Kasumi-1 (cell line): ENCODE measurements around the gene OR2F1.
A peak's percentile ranks its signal among the peaks of the same experiment; 100 is the strongest.

Experiments
- DNase-seq, 2 experiments: peaks; one replicate each; lab custom pipeline; 2025; lab: John Stamatoyannopoulos, UW

The OR2F1 gene

GRCh38 chr7:143954135-143954534 lies 509 bp upstream of the OR2F1 start:
- no peak for DNase-seq

GRCh38 chr7:143958781-143959180 lies 4.1 kb downstream of the OR2F1 start:
- no peak for DNase-seq

DNA sequence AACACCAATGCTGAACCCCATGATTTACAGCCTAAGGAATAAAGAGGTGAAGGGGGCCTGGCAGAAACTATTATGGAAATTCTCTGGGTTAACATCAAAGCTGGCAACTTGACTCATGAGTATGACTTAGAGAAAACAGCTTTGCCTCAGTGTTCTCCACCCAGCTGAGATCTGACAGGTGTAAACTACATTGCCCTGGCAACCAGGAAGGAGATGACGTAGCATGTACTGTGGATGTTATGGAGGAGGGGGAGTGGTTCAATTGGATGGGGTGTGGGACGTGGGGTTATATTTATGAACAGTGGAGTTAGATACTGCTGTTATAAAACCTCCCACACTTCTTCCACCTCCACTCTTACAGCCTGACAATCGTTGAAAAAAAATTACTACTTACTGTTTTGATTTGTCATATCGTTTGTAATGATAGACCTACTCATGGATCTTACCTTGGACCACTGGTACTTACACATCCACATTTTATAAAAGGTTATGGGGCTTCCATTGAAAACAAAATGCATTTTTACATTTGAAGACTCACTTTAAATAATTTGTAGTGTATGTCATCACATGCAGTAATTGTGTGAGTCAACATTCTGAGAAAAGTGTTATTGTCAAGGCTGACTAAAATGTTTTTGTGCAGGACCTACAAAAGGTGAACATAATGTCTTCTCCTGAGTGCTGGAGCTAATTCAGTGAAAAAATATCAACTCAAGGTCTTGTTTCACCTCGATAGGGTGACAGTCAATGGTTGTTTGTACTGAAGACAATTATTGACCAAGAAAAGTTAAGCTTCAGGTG lies 6.4 kb downstream of the OR2F1 start:
- no peak for DNase-seq

- DNase-seq, result no peak
Observed at GRCh38 chr7:143965280-143965679, 10.6 kb downstream of the OR2F1 start.

GRCh38 chr7:143967398-143967797 lies 12.8 kb downstream of the OR2F1 start:
- DNase-seq, result no peak

GRCh38 chr7:143973870-143974416 lies 19.3 kb downstream of the OR2F1 start:
- no peak for DNase-seq

DNA sequence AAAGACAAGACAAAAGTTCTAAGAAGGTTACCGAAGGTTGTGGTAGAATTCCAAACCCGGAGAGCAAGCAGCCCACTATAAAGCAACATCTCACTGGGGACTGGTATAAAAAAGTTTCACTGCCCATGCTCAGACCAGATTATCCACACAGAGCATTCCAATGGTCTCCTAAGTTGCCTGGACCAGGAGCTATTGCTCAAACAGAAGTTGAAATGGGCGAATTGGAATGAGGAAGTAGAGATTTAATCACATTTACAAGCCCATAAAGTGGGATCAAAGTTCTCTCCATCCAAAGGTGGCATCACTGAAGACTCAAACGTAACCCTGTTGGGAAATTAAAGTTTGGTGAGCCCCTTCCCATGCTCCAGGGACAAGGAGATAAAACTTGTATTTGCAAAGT lies 19.8 kb downstream of the OR2F1 start:
- no peak for DNase-seq

DNA sequence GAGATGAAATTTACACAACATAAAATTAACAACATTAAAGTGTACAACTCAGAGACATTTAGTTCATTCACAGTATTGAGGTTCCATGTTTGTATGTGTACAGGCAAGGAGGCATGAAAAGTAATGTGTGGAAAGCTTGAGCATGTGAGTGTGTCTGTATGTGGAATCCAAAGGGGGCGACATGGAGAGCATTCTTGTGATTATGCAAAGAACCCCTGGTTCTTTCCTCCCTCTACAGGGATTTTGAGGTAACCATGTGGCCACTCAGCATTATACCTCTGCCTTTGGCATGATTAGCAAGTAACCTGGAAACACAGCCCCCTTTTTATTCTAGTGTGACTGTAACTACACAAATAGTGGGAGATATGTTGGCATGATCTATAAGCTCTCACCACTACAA lies 21.0 kb downstream of the OR2F1 start:
- peak; percentile 2 to 19 for DNase-seq

DNA sequence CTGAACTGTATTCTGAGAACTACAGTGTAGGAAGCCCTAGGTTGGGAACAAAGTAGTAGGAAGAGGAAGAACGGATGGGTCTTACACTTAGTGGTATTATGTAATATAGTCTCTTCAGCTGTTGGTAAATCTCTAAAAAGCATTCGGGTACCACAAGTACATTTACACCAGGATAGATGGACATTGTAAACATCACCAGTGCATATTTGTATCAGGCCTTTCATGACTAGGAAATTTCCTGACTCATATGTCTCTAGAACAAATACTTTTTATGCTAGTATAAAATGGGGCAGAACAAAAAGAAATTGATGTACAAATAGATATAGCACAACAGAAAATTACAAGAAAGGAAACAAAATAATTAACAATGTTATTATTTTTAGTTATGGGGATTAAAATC lies 23.9 kb downstream of the OR2F1 start:
- no peak for DNase-seq

- DNase-seq, result no peak
Observed at GRCh38 chr7:143979359-143979758, 24.7 kb downstream of the OR2F1 start.

GRCh38 chr7:143979998-143980397 lies 25.4 kb downstream of the OR2F1 start:
- no peak for DNase-seq

DNA sequence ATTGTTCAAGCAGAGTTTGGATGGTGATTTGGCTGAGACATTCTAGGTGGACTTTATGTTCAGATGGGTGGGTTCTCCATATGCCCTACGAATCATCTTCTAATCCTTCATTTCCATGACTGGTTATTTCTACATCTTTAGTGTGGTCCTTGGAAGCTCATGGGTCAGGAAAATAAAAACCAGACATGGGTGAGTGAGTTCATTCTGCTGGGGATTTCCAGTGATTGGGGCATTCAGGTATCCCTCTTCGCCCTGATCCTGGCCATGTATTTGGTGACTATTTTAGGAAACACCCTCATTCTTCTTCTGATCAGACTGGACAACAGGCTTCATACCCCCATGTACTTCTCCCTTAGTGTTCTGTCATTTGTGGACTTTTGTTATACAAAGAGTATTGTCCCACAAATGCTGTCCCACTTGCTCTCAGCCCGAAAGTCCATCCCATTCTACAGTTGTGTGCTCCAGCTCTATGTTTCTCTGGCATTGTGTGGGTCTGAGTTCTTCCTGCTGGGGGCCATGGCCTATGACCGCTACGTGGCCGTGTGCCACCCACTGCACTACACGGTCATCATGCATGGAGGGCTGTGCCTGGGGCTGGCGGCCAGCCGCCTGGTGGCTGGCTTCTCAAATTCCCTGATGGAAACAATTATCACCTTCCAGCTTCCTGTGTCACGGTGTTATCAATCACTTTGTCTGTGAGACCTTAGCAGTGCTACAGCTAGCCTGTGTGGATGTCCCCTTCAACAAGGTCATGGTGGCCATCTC lies 26.3 kb downstream of the OR2F1 start:
- no peak for DNase-seq

DNA sequence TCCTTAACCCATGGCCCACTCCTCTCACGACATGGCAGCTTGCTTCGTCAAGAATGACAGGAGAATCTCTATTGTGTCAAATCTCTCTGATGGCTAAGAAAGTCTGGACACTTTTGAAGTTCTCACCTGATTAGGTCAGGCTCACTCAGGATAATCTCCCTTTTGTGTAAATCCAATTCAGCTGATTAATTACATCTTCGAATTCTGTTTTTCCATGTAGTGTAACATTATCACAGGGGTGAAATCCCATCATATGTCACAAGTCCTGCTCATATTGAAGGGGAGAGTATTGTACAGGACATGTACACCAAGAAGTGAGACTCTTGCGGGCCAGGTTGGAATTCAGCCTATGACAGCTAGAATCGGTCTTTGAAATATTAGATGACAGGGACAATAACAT lies 29.3 kb downstream of the OR2F1 start:
- no peak for DNase-seq

DNA sequence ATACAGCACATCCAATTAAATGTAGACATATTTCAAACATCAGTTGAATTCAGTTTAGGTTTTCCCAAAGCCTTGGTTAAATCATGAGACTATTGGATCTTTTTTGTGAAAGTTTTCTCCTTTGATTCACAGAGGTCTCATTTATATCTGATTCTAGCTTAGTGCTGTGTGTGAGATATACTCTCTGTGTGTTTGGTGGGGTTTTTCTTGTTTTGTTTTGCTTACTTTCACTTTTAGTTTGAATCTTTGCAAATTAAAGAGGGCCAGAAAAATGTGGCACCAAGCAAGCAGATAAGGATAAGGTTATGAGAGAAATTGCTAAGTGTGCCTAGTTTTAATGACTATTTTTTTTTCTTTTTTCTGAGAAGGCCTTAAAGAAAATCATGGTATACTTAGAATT lies 32.9 kb downstream of the OR2F1 start:
- DNase-seq, result no peak

DNA sequence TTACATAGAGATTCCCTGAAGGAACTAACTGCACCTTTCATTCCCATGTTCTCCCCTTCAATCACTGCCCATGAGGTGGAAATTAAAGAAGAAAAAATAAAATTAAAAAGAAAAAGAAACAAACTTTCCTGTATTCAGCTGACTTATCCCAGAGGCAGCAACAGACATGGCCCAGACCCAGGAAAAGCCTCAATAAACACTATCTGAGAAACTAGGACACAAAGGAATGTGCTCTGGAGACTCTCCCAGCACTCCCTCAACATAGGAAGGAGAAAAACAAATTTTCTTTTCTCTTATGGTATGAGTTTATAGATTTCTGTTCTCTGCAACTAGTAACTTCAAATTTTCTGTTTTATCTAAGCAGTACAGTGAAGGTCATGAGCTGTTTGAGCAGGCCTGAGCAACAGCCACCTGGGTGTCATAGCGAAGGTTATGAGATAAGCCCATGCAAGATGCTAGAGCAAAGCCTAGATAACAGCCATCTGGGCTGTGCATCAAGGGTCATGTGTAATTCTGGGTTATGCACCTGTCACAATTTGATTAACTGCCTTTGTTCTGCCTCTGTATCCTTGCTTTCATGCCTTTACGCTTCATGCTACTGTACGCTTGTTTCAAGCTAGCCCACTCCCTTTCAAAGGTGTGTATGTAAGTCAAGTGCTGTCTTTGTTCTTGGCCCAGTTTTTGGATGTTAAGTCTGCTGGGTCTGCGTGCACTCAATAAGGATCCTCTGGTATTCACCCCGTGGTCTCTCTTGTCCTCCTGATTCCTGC lies 34.5 kb downstream of the OR2F1 start:
- no peak for DNase-seq

- no peak for DNase-seq
Observed at GRCh38 chr7:143992670-143993069, 38.0 kb downstream of the OR2F1 start.

GRCh38 chr7:143993924-143994323 lies 39.3 kb downstream of the OR2F1 start:
- DNase-seq, result no peak

DNA sequence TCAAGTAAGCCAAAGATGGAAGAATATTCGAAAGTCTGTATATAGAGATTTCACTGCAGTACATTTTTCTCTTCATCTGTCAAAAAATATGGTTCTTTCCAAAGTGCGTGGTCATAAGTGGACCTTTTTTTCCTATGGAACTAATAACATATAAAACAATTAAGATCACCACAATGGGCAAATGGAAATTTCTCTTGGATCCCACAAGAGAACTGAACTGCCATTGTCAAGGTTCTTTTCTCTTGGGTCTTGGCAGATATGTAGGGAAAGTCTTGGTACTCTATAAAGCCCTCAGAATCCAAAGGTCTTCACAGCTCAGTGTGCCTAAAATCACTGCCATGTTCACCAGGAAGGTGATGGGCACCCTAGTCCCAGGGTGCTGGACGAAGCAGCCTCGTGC lies 45.4 kb downstream of the OR2F1 start, which contains the start of gene OR6B1:
Gene OR6B1, plus strand, starts transcription at position 301 of the 400 bp plus-strand sequence. CDS start 3,677 bp downstream, outside the sequence.
- DNase-seq, result no peak

GRCh38 chr7:144001543-144001942 lies 46.9 kb downstream of the OR2F1 start:
- no peak for DNase-seq

- no peak for DNase-seq
Observed at GRCh38 chr7:144004703-144005102, 50.1 kb downstream of the OR2F1 start.

- no peak for DNase-seq
Observed at GRCh38 chr7:144006029-144006691, 51.5 kb downstream of the OR2F1 start.

GRCh38 chr7:144006692-144007042 lies 52.0 kb downstream of the OR2F1 start:
- no peak for DNase-seq
